Effector memory CD8-positive, alpha-beta T cell (primary cell): ENCODE data around the gene TGDS.
A peak's percentile ranks its signal among the peaks of the same experiment; 100 is the strongest.
"Not testable (repeated sequence)": the region's sequence is repeated elsewhere in the genome, so short reads cannot be mapped to it uniquely, and the experiment has no call there.

Source experiments
- ATAC-seq: fragments of 150-1000 bp; cut with Tn5 transposase; replicated peaks from 2 replicates; pipeline ENCODE4 v1.10.0; 2021; ENCODE audit warnings: mild to moderate bottlenecking, moderate library complexity
- DNase-seq, 3 experiments: peaks; one replicate each; pipeline ENCODE4 v3.0.0; 2021
- H3K27ac Mint-ChIP-seq, 2 donors: one replicate each; pipeline ENCODE4 v1.8.0; 2022; ENCODE audit warnings: mild to moderate bottlenecking in 2 of 2, mixed read lengths in 2 of 2, moderate library complexity in 2 of 2
- H3K27me3 Mint-ChIP-seq, 2 donors: one replicate each; pipeline ENCODE4 v1.8.0; 2022; ENCODE audit warnings: mixed read lengths in 2 of 2
- H3K36me3 Mint-ChIP-seq: one replicate; pipeline ENCODE4 v1.8.0; 2022; ENCODE audit warnings: mild to moderate bottlenecking, moderate library complexity, mixed read lengths; ENCODE audit not compliant: insufficient read depth
- H3K4me1 Mint-ChIP-seq, 2 donors: one replicate each; pipeline ENCODE4 v1.8.0; 2022; ENCODE audit warnings: low read depth in 2 of 2, mixed read lengths in 2 of 2
- H3K4me3 Mint-ChIP-seq, 2 donors: one replicate each; pipeline ENCODE4 v1.8.0; 2022; ENCODE audit warnings: mild to moderate bottlenecking in 2 of 2, mixed read lengths in 2 of 2, moderate library complexity in 2 of 2
- H3K9me3 Mint-ChIP-seq, 2 donors: one replicate each; pipeline ENCODE4 v1.8.0; 2022; ENCODE audit warnings: mixed read lengths in 2 of 2
- total RNA-seq, 9 experiments: gene quantifications; one replicate each; lab custom pipeline; 2026; lab: John Stamatoyannopoulos, UW

Gene TGDS, protein sequence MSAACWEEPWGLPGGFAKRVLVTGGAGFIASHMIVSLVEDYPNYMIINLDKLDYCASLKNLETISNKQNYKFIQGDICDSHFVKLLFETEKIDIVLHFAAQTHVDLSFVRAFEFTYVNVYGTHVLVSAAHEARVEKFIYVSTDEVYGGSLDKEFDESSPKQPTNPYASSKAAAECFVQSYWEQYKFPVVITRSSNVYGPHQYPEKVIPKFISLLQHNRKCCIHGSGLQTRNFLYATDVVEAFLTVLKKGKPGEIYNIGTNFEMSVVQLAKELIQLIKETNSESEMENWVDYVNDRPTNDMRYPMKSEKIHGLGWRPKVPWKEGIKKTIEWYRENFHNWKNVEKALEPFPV
- 6.0 to 41.4 (median 24.1) reads per million in 9 experiments for total RNA-seq

DNA sequence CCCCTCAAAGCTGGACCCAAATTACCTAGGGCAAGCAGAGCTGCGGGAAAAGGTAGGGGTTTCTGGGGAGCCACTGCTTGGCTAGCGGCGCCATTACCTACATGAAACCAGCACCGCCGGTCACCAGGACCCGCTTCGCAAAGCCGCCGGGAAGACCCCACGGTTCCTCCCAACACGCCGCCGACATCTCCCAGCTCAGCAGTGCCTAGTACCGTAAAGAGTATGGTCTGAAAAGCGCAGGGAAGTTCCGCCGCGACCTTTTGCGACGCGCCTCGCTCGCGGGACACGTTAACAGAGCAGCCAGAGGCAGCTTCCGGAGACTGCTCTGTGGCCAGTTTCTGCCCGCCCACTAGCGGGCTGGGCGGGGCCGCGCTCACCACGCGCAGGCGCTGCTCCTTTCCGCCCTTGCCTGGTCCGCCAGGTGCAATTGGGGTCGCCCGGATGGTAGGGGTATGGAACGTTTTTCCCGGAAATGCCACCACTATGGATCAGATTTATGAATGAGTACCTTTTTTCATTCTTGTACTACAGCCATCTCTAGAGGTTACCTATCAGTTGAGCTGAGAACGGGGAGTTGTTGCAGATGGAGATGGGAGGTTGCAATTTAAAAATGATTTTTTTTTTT is at the start of gene TGDS:
TGDS (minus strand) TSS at position 203 of the 625 bp plus-strand sequence; CDS start at position 187, 16 bp downstream.
- H3K4me1 Mint-ChIP-seq, result peaks cover 25 to 31% of the 10 kb centered on the region in 2 donors
- ATAC-seq (peak; percentile 96), DNase-seq (peak; percentile 77 to 83 (median 79))
- H3K36me3 Mint-ChIP-seq, result peaks cover 21% of the 10 kb centered on the region
- H3K27ac Mint-ChIP-seq, result peak within 1 kb of the TSS; percentile 91 to 93
- peak within 1 kb of the TSS; percentile 90 to 93 for H3K4me3 Mint-ChIP-seq
- H3K9me3 Mint-ChIP-seq, result no peaks in the 10 kb centered on the region
- no peaks in the 10 kb centered on the region for H3K27me3 Mint-ChIP-seq

DNA sequence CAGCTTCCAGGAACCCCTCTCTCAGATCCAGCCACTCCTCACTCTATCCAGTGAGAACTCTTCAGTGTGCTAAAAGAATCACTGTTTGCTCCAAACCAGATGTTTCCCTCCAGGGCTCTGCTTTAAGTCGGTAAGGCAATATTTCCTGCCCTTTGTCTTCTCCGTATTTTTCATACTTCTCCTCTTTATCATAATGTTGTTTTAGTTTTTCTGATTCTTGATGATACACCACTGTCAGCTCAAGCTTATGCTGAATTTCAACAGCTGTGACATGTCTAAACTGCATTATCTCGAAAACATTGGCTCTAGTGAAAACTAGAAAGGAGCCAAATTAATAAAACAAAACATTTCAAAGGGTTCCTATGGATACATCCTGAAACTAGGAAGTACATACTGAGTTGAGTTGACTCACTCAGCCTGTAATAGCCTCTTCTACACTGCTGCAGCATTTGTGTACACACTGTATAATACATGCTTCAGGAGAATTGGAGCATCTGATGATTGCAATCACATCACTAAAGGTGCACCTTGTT is 45.5 kb upstream of the TGDS start:
- no peaks in the 10 kb centered on the region for H3K27me3 Mint-ChIP-seq
- DNase-seq (no peak), ATAC-seq (no peak)
- H3K9me3 Mint-ChIP-seq, result no peaks in the 10 kb centered on the region
- H3K36me3 Mint-ChIP-seq, result no peaks in the 10 kb centered on the region
- no peak overlapping the region for H3K4me3 Mint-ChIP-seq
- H3K4me1 Mint-ChIP-seq, result no peaks in the 10 kb centered on the region
- H3K27ac Mint-ChIP-seq, result no peak overlapping the region

DNA sequence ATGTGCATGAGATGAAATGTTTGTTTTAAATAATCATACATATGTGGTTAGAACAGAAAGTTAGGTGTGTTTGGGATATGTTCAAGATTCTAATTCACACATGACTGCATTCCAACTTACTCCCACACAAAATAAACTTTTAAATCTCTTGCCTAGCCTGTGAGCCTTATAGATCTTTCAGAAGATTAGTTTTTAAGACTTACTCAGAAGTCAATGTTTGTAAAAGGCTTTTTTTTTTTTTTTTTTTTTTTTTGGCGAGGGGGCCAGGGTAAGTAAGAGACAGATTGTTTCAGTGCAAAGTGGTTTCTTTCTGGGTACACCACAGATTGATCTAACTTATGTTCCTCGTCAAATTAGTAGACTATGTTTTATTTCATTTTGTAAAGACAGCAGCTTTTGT is 44.8 kb upstream of the TGDS start:
- ATAC-seq (no peak), DNase-seq (no peak)
- no peak overlapping the region for H3K27ac Mint-ChIP-seq

GRCh38 chr13:94637677-94638076 is 41.7 kb upstream of the TGDS start:
- not testable (repeated sequence) for DNase-seq, H3K27me3 Mint-ChIP-seq, H3K4me3 Mint-ChIP-seq, ATAC-seq, H3K36me3 Mint-ChIP-seq, H3K9me3 Mint-ChIP-seq, H3K4me1 Mint-ChIP-seq, H3K27ac Mint-ChIP-seq

More for the DNA sequence above, 44.8 kb upstream of the TGDS start:
- Mint-ChIP-seq H3K4me3 (no peak overlapping the region), H3K9me3 (no peaks in the 10 kb centered on the region), H3K27me3 (no peaks in the 10 kb centered on the region), H3K36me3 (no peaks in the 10 kb centered on the region), H3K4me1 (no peaks in the 10 kb centered on the region)

- no peaks in the 10 kb centered on the region for H3K9me3 Mint-ChIP-seq
Observed at GRCh38 chr13:94636942-94637578, 41.1 kb upstream of the TGDS start.

DNA sequence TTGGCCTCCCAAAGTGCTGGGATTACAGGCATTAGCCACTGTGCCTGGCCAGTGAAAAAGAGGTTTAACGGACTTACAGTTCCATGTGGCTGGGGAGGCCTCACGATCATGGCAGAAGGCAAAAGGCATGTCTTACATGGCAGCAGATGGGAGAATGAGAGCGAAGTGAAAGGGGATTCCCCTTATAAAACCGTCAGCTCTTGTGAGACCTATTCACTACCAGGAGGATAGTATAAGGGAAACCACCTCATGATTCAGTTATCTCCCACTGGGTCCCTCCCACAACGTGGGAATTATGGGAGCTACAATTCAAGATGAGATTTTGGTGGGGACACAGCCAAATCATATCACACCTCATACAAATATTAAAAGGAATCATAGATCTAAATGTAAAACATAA is 40.1 kb upstream of the TGDS start:
- not testable (repeated sequence) for H3K36me3 Mint-ChIP-seq, H3K4me1 Mint-ChIP-seq, H3K27me3 Mint-ChIP-seq, ATAC-seq, H3K4me3 Mint-ChIP-seq, H3K9me3 Mint-ChIP-seq, H3K27ac Mint-ChIP-seq, DNase-seq

More at GRCh38 chr13:94636942-94637578, 41.1 kb upstream of the TGDS start:
- Mint-ChIP-seq H3K4me3 (no peak overlapping the region), H3K27ac (no peak overlapping the region), H3K27me3 (no peaks in the 10 kb centered on the region), H3K36me3 (no peaks in the 10 kb centered on the region), H3K4me1 (no peaks in the 10 kb centered on the region)
- DNase-seq (no peak), ATAC-seq (no peak)

GRCh38 chr13:94632226-94632980 is 36.5 kb upstream of the TGDS start:
- H3K9me3 Mint-ChIP-seq, result no peaks in the 10 kb centered on the region
- H3K4me1 Mint-ChIP-seq, result no peaks in the 10 kb centered on the region
- H3K27me3 Mint-ChIP-seq, result no peaks in the 10 kb centered on the region
- no peak for ATAC-seq
- H3K27ac Mint-ChIP-seq, result no peak overlapping the region
- H3K4me3 Mint-ChIP-seq, result no peak overlapping the region
- peaks cover 3% of the 10 kb centered on the region for H3K36me3 Mint-ChIP-seq
- DNase-seq, result no peak

DNA sequence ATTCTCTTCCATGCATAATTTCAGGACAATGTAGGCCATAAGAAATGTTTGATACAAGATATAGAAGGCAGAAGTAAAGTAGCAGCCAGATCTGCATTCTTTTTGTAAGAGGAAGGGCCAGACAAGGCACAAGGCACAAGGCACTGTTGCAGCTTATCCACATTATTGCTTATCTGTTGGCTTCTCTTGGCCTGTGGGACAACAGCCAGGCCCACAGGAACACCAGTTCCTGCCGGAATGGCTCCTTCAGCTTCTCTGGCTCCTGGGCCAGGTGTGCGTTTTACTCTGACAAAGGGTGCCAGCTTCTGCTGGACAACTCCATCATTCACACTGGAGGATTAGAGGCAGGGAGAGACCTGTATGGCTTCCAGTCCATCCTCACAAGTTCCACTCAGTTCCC is 34.9 kb upstream of the TGDS start:
- Mint-ChIP-seq H3K9me3 (no peaks in the 10 kb centered on the region), H3K27me3 (no peaks in the 10 kb centered on the region), H3K36me3 (peaks cover 9% of the 10 kb centered on the region), H3K4me3 (no peak overlapping the region), H3K27ac (no peak overlapping the region), H3K4me1 (no peaks in the 10 kb centered on the region)
- DNase-seq (no peak), ATAC-seq (no peak)

DNA sequence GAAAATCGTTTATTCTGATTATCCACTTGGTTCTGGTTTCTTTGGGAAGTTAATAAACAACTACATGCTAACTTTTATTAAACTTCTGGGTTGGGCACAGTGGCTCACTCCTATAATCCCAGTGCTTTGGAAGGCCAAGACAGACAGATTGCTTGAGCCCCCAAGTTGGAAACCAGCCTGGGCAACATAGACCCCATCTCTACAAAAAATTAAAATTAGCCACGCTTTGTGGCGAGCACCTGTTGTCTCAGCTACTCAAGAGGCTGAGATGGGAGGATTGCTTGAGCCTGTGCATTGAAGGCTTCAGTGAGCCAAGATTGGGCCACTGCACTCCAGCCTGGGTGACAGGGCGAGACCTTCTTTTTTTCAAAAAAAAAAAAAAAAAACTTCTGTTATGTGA is 27.4 kb upstream of the TGDS start:
- Mint-ChIP-seq H3K9me3 (no peaks in the 10 kb centered on the region), H3K36me3 (peaks cover 46% of the 10 kb centered on the region), H3K4me3 (no peak overlapping the region), H3K27me3 (no peaks in the 10 kb centered on the region), H3K4me1 (no peaks in the 10 kb centered on the region), H3K27ac (no peak overlapping the region)
- no peak for DNase-seq
- no peak for ATAC-seq

GRCh38 chr13:94622344-94622743 is 26.4 kb upstream of the TGDS start:
- Mint-ChIP-seq H3K27me3 (no peaks in the 10 kb centered on the region), H3K4me3 (no peak overlapping the region), H3K36me3 (peaks cover 42% of the 10 kb centered on the region), H3K4me1 (no peaks in the 10 kb centered on the region), H3K9me3 (no peaks in the 10 kb centered on the region), H3K27ac (peak overlapping the region in 1 of 2 donors; percentile 1)
- no peak for ATAC-seq
- no peak for DNase-seq

- H3K4me1 Mint-ChIP-seq, result peaks cover 3 to 7% of the 10 kb centered on the region in 2 donors
- DNase-seq, result no peak
- H3K27me3 Mint-ChIP-seq, result no peaks in the 10 kb centered on the region
- peak; percentile 51 for ATAC-seq
- H3K9me3 Mint-ChIP-seq, result no peaks in the 10 kb centered on the region
- H3K4me3 Mint-ChIP-seq, result no peak overlapping the region
- no peak overlapping the region for H3K27ac Mint-ChIP-seq
- H3K36me3 Mint-ChIP-seq, result peaks cover 40% of the 10 kb centered on the region
Observed at GRCh38 chr13:94620286-94620896, 24.4 kb upstream of the TGDS start.

DNA sequence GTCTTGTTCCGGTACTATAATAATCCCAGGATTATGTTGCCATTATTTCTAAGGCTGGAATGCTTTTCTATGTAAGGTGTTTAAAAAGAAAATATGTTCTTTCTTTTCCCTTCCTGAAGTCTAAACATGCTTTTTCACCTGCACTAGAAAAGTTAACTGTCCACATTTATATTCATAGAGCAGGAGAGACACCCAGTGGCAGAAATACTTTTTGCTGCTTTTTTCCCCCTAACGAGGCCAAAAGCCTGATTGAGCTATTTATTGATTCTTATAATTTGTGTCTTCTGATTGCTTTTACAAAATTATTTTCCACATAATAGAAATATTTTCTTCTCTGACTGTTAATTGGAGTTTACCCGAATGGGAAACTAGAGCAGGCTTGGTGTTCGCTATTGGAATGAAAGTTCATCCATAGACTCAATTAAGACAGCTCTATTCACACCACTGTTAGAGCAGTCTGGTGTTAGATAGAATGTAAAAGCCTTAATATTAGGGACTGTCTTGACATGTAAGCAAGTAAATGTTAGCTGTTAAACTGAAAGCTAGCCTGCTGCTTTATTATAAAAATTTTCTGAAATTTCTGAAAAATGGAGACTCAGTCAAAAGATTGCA is 21.5 kb upstream of the TGDS start:
- peak; percentile 51 for ATAC-seq
- Mint-ChIP-seq H3K4me3 (no peak overlapping the region), H3K4me1 (peaks cover 3 to 7% of the 10 kb centered on the region in 2 donors), H3K9me3 (no peaks in the 10 kb centered on the region), H3K27ac (no peak overlapping the region), H3K27me3 (no peaks in the 10 kb centered on the region), H3K36me3 (peaks cover 31% of the 10 kb centered on the region)
- DNase-seq, result peak; percentile 48 to 60 (median 49)
